ENCODE measurements around the gene POU5F1.
"Not testable (repeated sequence)": the region's sequence is repeated elsewhere in the genome, so short reads cannot be mapped to it uniquely, and the experiment has no call there.

The POU5F1 gene

GRCh38 chr6:31203345-31203979, 33.0 kb upstream of the POU5F1 start:
- TF ChIP-seq POLR2AphosphoS5 (IDR thresholded peaks at IDR 0.05; ENCODE audit: low read depth, low read length) = 0 out of 2 replicates have a peak, but pooled peaks have one; percentile 29
- TF ChIP-seq POLR2A (IDR thresholded peaks at IDR 0.05; ENCODE audit: low read depth, low read length) = no peak
- TF ChIP-seq POU2F2 (IDR thresholded peaks at IDR 0.05; ENCODE audit: low read depth, low read length) = peak; percentile 63; the same call in 1 of the 2 replicates

GRCh38 chr6:31202259-31203166, 32.0 kb upstream of the POU5F1 start:
- TF ChIP-seq PAX5 (IDR thresholded peaks at IDR 0.05; ENCODE audit: insufficient read depth, low read length, severe bottlenecking) = no peak
- TF ChIP-seq TAF1 (IDR thresholded peaks at IDR 0.05; ENCODE audit: low read depth, low read length) = no peak
- no peak for TF ChIP-seq POU2F2 (IDR thresholded peaks at IDR 0.05; ENCODE audit: low read depth, low read length)
- TF ChIP-seq POLR2AphosphoS5 (IDR thresholded peaks at IDR 0.05; ENCODE audit: low read depth, low read length) = no peak
- TF ChIP-seq SPI1 (IDR thresholded peaks at IDR 0.05; ENCODE audit: low read depth, low read length) = no peak
- TF ChIP-seq POLR2A (IDR thresholded peaks at IDR 0.05; ENCODE audit: low read depth, low read length) = no peak
- FAIRE-seq (peak; percentile 20), DNase-seq (ENCODE audit: insufficient read length, low spot score) (no peak)

More at GRCh38 chr6:31203345-31203979, 33.0 kb upstream of the POU5F1 start:
- no peak for DNase-seq (ENCODE audit: insufficient read length, low spot score)
- peak; percentile 83 for FAIRE-seq

- not testable (repeated sequence) for DNase-seq (ENCODE audit: insufficient read length, low spot score); FAIRE-seq
Measured at GRCh38 chr6:31199105-31199452, 28.6 kb upstream of the POU5F1 start.

- FAIRE-seq = peak; percentile 89
- DNase-seq (ENCODE audit: insufficient read length, low spot score) = no peak
- TF ChIP-seq POLR2A (IDR thresholded peaks at IDR 0.05; ENCODE audit: low read depth, low read length) = peak; percentile 69
- peak; percentile 63; the same call in 1 of the 2 replicates for TF ChIP-seq TAF1 (IDR thresholded peaks at IDR 0.05; ENCODE audit: low read depth, low read length)
- peak; percentile 37; the same call in 1 of the 2 replicates for TF ChIP-seq POU2F2 (IDR thresholded peaks at IDR 0.05; ENCODE audit: low read depth, low read length)
- TF ChIP-seq POLR2AphosphoS5 (IDR thresholded peaks at IDR 0.05; ENCODE audit: low read depth, low read length) = 0 out of 2 replicates have a peak, but pooled peaks have one; percentile 58
- no peak for TF ChIP-seq PAX5 (IDR thresholded peaks at IDR 0.05; ENCODE audit: insufficient read depth, low read length, severe bottlenecking)
- TF ChIP-seq SPI1 (IDR thresholded peaks at IDR 0.05; ENCODE audit: low read depth, low read length) = peak; percentile 45; the same call in 1 of the 2 replicates
Measured at GRCh38 chr6:31197559-31198305, 27.2 kb upstream of the POU5F1 start.

GRCh38 chr6:31196251-31197022, 26.0 kb upstream of the POU5F1 start:
- FAIRE-seq; DNase-seq (ENCODE audit: insufficient read length, low spot score): not testable (repeated sequence)

- DNase-seq (ENCODE audit: insufficient read length, low spot score); FAIRE-seq: not testable (repeated sequence)
Measured at GRCh38 chr6:31195308-31195979, 25.0 kb upstream of the POU5F1 start.

- no peak for FAIRE-seq
- TF ChIP-seq SPI1 (IDR thresholded peaks at IDR 0.05; ENCODE audit: low read depth, low read length) (no peak), TAF1 (IDR thresholded peaks at IDR 0.05; ENCODE audit: low read depth, low read length) (no peak), POU2F2 (IDR thresholded peaks at IDR 0.05; ENCODE audit: low read depth, low read length) (no peak), PAX5 (IDR thresholded peaks at IDR 0.05; ENCODE audit: insufficient read depth, low read length, severe bottlenecking) (no peak), POLR2A (IDR thresholded peaks at IDR 0.05; ENCODE audit: low read depth, low read length) (no peak), POLR2AphosphoS5 (IDR thresholded peaks at IDR 0.05; ENCODE audit: low read depth, low read length) (no peak)
- no peak for DNase-seq (ENCODE audit: insufficient read length, low spot score)
Measured at GRCh38 chr6:31194061-31194834, 23.8 kb upstream of the POU5F1 start.

GRCh38 chr6:31193206-31193605, 22.7 kb upstream of the POU5F1 start:
- TF ChIP-seq PAX5 (IDR thresholded peaks at IDR 0.05; ENCODE audit: insufficient read depth, low read length, severe bottlenecking) = no peak
- TF ChIP-seq POLR2AphosphoS5 (IDR thresholded peaks at IDR 0.05; ENCODE audit: low read depth, low read length) = no peak
- TF ChIP-seq POLR2A (IDR thresholded peaks at IDR 0.05; ENCODE audit: low read depth, low read length) = no peak
- no peak for TF ChIP-seq TAF1 (IDR thresholded peaks at IDR 0.05; ENCODE audit: low read depth, low read length)
- TF ChIP-seq POU2F2 (IDR thresholded peaks at IDR 0.05; ENCODE audit: low read depth, low read length) = no peak
- TF ChIP-seq SPI1 (IDR thresholded peaks at IDR 0.05; ENCODE audit: low read depth, low read length) = no peak
- DNase-seq (ENCODE audit: insufficient read length, low spot score) (no peak), FAIRE-seq (no peak)
